ENCODE results near the gene EDC4. TPM values are rescaled to one million over a fixed set of nuclear protein-coding genes. Genes with fewer than 3 reads are reported as not detected.

The EDC4 gene
- total and polyA plus RNA-seq, 9 donors = 29.8 to 65.3 (median 48.7) TPM

GRCh38 chr16:67883872-67884261 is 11.0 kb downstream of the EDC4 start:
- H3K27ac ChIP-seq = peak overlapping the region in 1 of 2 donors; percentile 11
- no peak for TF ChIP-seq EP300 (IDR thresholded peaks at IDR 0.05)
- TF ChIP-seq, protein P1, sequence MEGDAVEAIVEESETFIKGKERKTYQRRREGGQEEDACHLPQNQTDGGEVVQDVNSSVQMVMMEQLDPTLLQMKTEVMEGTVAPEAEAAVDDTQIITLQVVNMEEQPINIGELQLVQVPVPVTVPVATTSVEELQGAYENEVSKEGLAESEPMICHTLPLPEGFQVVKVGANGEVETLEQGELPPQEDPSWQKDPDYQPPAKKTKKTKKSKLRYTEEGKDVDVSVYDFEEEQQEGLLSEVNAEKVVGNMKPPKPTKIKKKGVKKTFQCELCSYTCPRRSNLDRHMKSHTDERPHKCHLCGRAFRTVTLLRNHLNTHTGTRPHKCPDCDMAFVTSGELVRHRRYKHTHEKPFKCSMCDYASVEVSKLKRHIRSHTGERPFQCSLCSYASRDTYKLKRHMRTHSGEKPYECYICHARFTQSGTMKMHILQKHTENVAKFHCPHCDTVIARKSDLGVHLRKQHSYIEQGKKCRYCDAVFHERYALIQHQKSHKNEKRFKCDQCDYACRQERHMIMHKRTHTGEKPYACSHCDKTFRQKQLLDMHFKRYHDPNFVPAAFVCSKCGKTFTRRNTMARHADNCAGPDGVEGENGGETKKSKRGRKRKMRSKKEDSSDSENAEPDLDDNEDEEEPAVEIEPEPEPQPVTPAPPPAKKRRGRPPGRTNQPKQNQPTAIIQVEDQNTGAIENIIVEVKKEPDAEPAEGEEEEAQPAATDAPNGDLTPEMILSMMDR (IDR thresholded peaks at IDR 0.05) = peak; percentile 70 to 76 (median 74)
- no peak for TF ChIP-seq POLR2A (IDR thresholded peaks at IDR 0.05)
- peaks cover 6% of the 10 kb centered on the region for H3K4me1 ChIP-seq (ENCODE audit: insufficient read depth)
- peak; percentile 49 to 76 (median 71) for DNase-seq
- H3K36me3 ChIP-seq = no peaks in the 10 kb centered on the region
- H3K9me3 ChIP-seq = no peaks in the 10 kb centered on the region
- intact Hi-C loops (cut with DNase I) = loop anchor here in 3 of 4 donors (5.0 kb wide), 1 partner anchor 43 kb away; no protein-coding TSS in a partner anchor
- H3K27me3 ChIP-seq = no peaks in the 10 kb centered on the region
- no peak overlapping the region for H3K4me3 ChIP-seq
- 53 to 63% (median 53%) methylated on average over 11 of the region's 11 CpGs for WGBS, 3 donors

DNA sequence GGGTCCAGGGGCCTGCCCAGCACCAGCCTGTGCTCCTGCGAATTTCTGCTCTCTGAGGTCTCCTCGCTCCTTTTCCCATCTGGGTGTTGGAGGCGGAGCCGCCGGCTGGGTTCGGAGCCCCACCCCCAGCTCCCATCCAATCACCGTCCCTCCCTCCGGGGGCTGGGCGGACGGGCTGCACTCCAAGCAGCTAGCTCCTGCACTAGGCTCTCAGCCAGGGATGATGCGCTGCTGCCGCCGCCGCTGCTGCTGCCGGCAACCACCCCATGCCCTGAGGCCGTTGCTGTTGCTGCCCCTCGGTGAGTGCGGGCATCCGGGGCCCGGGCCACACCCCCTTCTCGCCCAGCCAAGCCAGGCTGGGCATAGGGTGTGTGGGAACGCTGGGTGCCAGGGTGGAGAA is 11.8 kb downstream of the EDC4 start, which contains the start of gene NRN1L:
Gene NRN1L (plus strand): TSS at position 202 of the 400 bp plus-strand sequence. CDS start 19 bp downstream, at position 221.
- DNase-seq = peak; percentile 96 to 97 (median 96)
- peak within 1 kb of the TSS; percentile 46 to 58 for H3K27ac ChIP-seq
- no peaks in the 10 kb centered on the region for H3K27me3 ChIP-seq
- H3K36me3 ChIP-seq = no peaks in the 10 kb centered on the region
- H3K4me3 ChIP-seq = no peak within 1 kb of the TSS
- peaks cover 6% of the 10 kb centered on the region for H3K4me1 ChIP-seq (ENCODE audit: insufficient read depth)
- 2 to 12% (median 7%) methylated on average over 16 to 22 of the region's 22 CpGs for whole genome bisulfite sequencing, 3 donors
- intact Hi-C loops (cut with DNase I) = loop anchor here in 3 of 4 donors (5.0 kb wide), 1 partner anchor 43 kb away; no protein-coding TSS in a partner anchor
- TF ChIP-seq POLR2A (IDR thresholded peaks at IDR 0.05) = no peak
- TF ChIP-seq EP300 (IDR thresholded peaks at IDR 0.05) = no peak
- TF ChIP-seq, protein P1 (IDR thresholded peaks at IDR 0.05) = no peak
- H3K9me3 ChIP-seq = no peaks in the 10 kb centered on the region

- Histone ChIP-seq H3K36me3 (no peaks in the 10 kb centered on the region), H3K27me3 (no peaks in the 10 kb centered on the region), H3K9me3 (no peaks in the 10 kb centered on the region), H3K27ac (peak overlapping the region in 1 of 2 donors; percentile 46), H3K4me3 (no peak overlapping the region), H3K4me1 (ENCODE audit: insufficient read depth) (peaks cover 6% of the 10 kb centered on the region)
- TF ChIP-seq EP300 (IDR thresholded peaks at IDR 0.05) (no peak), POLR2A (IDR thresholded peaks at IDR 0.05) (no peak)
- TF ChIP-seq, protein P1 (IDR thresholded peaks at IDR 0.05) = no peak
- 90 to 100% (median 91%) methylated on average over 12 of the region's 12 CpGs for WGBS, 3 donors
- intact Hi-C loops (cut with DNase I) = no loop called here
- no peak for DNase-seq
Observed at GRCh38 chr16:67885545-67885944, 12.7 kb downstream of the EDC4 start.

DNA sequence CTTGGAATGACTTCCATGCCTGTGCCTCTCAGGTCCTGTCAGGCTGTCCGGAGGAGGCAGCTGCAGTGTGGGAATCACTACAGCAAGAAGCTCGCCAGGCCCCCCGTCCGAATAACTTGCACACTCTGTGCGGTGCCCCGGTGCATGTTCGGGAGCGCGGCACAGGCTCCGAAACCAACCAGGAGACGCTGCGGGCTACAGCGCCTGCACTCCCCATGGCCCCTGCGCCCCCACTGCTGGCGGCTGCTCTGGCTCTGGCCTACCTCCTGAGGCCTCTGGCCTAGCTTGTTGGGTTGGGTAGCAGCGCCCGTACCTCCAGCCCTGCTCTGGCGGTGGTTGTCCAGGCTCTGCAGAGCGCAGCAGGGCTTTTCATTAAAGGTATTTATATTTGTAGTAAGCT is 13.1 kb downstream of the EDC4 start:
- H3K4me3 ChIP-seq = no peak overlapping the region
- H3K36me3 ChIP-seq = no peaks in the 10 kb centered on the region
- no peak for DNase-seq
- H3K4me1 ChIP-seq (ENCODE audit: insufficient read depth) = peaks cover 6% of the 10 kb centered on the region
- TF ChIP-seq, protein P1 (IDR thresholded peaks at IDR 0.05) = no peak
- TF ChIP-seq EP300 (IDR thresholded peaks at IDR 0.05) (no peak), POLR2A (IDR thresholded peaks at IDR 0.05) (no peak)
- H3K27ac ChIP-seq = no peak overlapping the region
- WGBS, 3 donors = 91 to 99% (median 96%) methylated on average over 19 of the region's 19 CpGs
- H3K9me3 ChIP-seq = no peaks in the 10 kb centered on the region
- intact Hi-C loops (cut with DNase I) = no loop called here
- H3K27me3 ChIP-seq = no peaks in the 10 kb centered on the region

Measured in ovary (tissue), 9 donors.